Uterus (tissue), 2 donors: Measurements from ENCODE around the gene HOXA3.

Experiments used
- POLR2A ChIP-seq, 2 donors: fragments of 450-650 bp; IDR thresholded peaks; one replicate each; pipeline ENCODE4 v1.6.1; 2016; ENCODE audit warnings: antibody characterized with exemption in 2 of 2, mild to moderate bottlenecking in 1 of 2, moderate library complexity in 1 of 2
- TF ChIP-seq, protein P1 (sequence below), 4 experiments: fragments of 200-600 bp in 2 of 4; fragments of 450-650 bp in 2 of 4; sonication (generic) in 2 of 4; IDR thresholded peaks; one replicate each; pipeline ENCODE4 v1.5.1; 2016 to 2019; ENCODE audit warnings: antibody characterized with exemption in 4 of 4, mild to moderate bottlenecking in 2 of 4, moderate library complexity in 1 of 4

DNA sequence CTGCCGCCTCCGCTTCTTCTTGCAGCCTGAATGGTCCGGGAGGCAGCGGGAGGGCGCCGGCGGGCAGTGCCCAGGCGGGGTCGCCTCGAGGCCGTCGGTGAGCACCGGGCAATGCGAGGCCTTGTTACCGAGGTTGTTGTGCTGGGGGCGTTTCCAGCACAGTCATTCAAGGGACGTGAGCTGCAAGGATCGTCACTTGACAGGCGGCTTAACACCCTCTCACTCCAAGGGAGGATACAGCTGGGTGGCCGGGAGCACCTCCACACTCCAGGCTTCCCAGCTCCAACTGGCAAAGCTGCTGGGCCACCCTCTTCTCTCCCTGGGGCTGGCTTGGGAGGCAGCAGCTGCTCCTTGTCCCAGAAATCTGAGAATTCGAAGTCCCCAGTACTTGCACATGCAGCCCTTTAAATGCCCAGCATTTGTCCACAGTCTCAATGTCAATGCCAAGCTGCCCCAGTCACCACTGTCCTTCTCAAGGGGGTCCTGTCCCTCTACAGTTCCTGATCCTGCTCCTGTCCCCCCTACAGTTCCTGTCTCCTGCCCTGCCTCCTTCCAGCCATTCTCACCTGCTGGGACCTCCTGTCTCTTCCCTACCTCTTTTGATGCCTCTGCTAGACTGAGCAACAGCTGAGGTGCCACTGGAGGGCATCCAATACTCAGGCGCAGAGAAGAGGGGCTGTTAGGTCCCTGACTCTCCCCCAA lies 37.1 kb upstream of the HOXA3 start:
- TF ChIP-seq, protein P1, sequence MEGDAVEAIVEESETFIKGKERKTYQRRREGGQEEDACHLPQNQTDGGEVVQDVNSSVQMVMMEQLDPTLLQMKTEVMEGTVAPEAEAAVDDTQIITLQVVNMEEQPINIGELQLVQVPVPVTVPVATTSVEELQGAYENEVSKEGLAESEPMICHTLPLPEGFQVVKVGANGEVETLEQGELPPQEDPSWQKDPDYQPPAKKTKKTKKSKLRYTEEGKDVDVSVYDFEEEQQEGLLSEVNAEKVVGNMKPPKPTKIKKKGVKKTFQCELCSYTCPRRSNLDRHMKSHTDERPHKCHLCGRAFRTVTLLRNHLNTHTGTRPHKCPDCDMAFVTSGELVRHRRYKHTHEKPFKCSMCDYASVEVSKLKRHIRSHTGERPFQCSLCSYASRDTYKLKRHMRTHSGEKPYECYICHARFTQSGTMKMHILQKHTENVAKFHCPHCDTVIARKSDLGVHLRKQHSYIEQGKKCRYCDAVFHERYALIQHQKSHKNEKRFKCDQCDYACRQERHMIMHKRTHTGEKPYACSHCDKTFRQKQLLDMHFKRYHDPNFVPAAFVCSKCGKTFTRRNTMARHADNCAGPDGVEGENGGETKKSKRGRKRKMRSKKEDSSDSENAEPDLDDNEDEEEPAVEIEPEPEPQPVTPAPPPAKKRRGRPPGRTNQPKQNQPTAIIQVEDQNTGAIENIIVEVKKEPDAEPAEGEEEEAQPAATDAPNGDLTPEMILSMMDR (IDR thresholded peaks at IDR 0.05): no peak
- peak; percentile 32 to 40 for TF ChIP-seq POLR2A (IDR thresholded peaks at IDR 0.05)
